ENCODE data around the gene PDE4D. TPM values are rescaled to one million over a fixed set of nuclear protein-coding genes. Genes with fewer than 3 reads are reported as not detected.

The PDE4D gene
- total RNA-seq, 4 donors from 2014 or later, result 6.0 to 36.2 (median 10.0) TPM

GRCh38 chr5:59341155-59341554, 552.4 kb downstream of the PDE4D start:
- TF ChIP-seq CTCF (IDR thresholded peaks at IDR 0.05) (no peak), POLR2A (IDR thresholded peaks at IDR 0.05) (no peak)
- Histone ChIP-seq H3K9me3 (no peaks in the 10 kb centered on the region), H3K27ac (no peak overlapping the region), H3K36me3 (no peaks in the 10 kb centered on the region), H3K27me3 (no peaks in the 10 kb centered on the region), H3K4me1 (no peaks in the 10 kb centered on the region), H3K4me3 (no peak overlapping the region)
- intact Hi-C loops (cut with DNase I), result no loop called here
- 91 to 92% methylated on average over 2 of the region's 2 CpGs for WGBS, 2 donors
- DNase-seq, result no peak

- Histone ChIP-seq H3K27me3 (no peaks in the 10 kb centered on the region), H3K9me3 (no peaks in the 10 kb centered on the region), H3K4me3 (no peak overlapping the region), H3K36me3 (no peaks in the 10 kb centered on the region), H3K27ac (no peak overlapping the region), H3K4me1 (no peaks in the 10 kb centered on the region)
- no peak for TF ChIP-seq CTCF (IDR thresholded peaks at IDR 0.05)
- WGBS, 2 donors, result 96 to 100% methylated on average over 1 of the region's 1 CpG
- intact Hi-C loops (cut with DNase I), result no loop called here
- DNase-seq, result no peak
Measured at GRCh38 chr5:59340637-59341036, 552.9 kb downstream of the PDE4D start.

- no peak overlapping the region for H3K4me3 ChIP-seq
- DNase-seq, result no peak
- intact Hi-C loops (cut with DNase I), result no loop called here
Measured at GRCh38 chr5:59337240-59337639, 556.3 kb downstream of the PDE4D start.

GRCh38 chr5:59335544-59335943, 558.0 kb downstream of the PDE4D start:
- DNase-seq, result no peak
- intact Hi-C loops (cut with DNase I), result no loop called here
- Histone ChIP-seq H3K9me3 (no peaks in the 10 kb centered on the region), H3K4me1 (no peaks in the 10 kb centered on the region), H3K4me3 (no peak overlapping the region), H3K27me3 (no peaks in the 10 kb centered on the region), H3K36me3 (no peaks in the 10 kb centered on the region), H3K27ac (no peak overlapping the region)
- 50 to 100% methylated on average over 1 of the region's 1 CpG for WGBS, 2 donors
- no peak for TF ChIP-seq POLR2A (IDR thresholded peaks at IDR 0.05)
- TF ChIP-seq CTCF (IDR thresholded peaks at IDR 0.05), result no peak

More at GRCh38 chr5:59337240-59337639, 556.3 kb downstream of the PDE4D start:
- 64 to 88% methylated on average over 5 to 8 of the region's 8 CpGs for WGBS, 2 donors
- Histone ChIP-seq H3K4me1 (no peaks in the 10 kb centered on the region), H3K27ac (no peak overlapping the region), H3K27me3 (no peaks in the 10 kb centered on the region), H3K36me3 (no peaks in the 10 kb centered on the region), H3K9me3 (no peaks in the 10 kb centered on the region)
- TF ChIP-seq CTCF (IDR thresholded peaks at IDR 0.05) (no peak), POLR2A (IDR thresholded peaks at IDR 0.05) (no peak)

GRCh38 chr5:59333416-59333815, 560.1 kb downstream of the PDE4D start:
- H3K9me3 ChIP-seq, result no peaks in the 10 kb centered on the region
- H3K4me1 ChIP-seq, result no peaks in the 10 kb centered on the region
- H3K4me3 ChIP-seq, result no peak overlapping the region
- TF ChIP-seq POLR2A (IDR thresholded peaks at IDR 0.05), result no peak
- no peak for TF ChIP-seq CTCF (IDR thresholded peaks at IDR 0.05)
- no peaks in the 10 kb centered on the region for H3K36me3 ChIP-seq
- no peaks in the 10 kb centered on the region for H3K27me3 ChIP-seq
- no peak overlapping the region for H3K27ac ChIP-seq
- DNase-seq, result no peak
- intact Hi-C loops (cut with DNase I), result no loop called here

Measured in esophagus squamous epithelium (tissue), 5 donors.